Neural progenitor cell (in vitro differentiated cells): Measurements from ENCODE around the gene NEDD4.

Source experiments
- EZH2phosphoT487 ChIP-seq: fragments of 200-600 bp; sonication (generic); IDR thresholded peaks from 2 replicates; pipeline ENCODE4 v1.6.1; 2017; ENCODE audit warnings: antibody characterized with exemption
- TF ChIP-seq, protein P1 (sequence below): fragments of 200-600 bp; sonication (generic); IDR thresholded peaks from 2 replicates; pipeline ENCODE4 v1.5.1; 2017; ENCODE audit warnings: antibody characterized with exemption, mild to moderate bottlenecking

DNA sequence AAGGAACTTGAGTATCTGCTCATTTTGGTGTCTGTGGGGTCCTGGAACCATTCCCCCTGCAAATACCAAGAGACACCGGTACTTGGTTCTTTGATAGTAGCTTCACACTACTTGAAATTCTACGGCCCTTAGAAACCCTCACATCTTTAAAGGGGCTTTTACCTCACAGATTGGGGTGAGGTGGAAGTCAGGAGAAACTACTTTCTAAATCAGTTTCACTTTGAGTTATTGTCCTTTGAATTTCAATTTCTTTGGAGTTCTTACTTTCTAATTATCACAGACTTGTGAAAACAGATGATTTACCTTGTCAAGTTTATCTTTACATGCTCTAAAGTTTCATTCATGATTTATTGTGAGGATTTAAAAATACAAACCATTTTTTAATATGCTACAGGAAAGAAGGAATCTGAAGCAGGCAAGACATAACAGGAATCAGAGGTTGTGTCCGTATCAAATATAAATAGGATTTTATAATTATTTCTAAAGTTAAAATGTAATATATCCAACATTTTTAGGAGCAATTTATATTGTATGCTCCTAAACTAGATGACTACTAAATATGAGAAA lies 98.9 kb downstream of the NEDD4 start:
- TF ChIP-seq, protein P1, sequence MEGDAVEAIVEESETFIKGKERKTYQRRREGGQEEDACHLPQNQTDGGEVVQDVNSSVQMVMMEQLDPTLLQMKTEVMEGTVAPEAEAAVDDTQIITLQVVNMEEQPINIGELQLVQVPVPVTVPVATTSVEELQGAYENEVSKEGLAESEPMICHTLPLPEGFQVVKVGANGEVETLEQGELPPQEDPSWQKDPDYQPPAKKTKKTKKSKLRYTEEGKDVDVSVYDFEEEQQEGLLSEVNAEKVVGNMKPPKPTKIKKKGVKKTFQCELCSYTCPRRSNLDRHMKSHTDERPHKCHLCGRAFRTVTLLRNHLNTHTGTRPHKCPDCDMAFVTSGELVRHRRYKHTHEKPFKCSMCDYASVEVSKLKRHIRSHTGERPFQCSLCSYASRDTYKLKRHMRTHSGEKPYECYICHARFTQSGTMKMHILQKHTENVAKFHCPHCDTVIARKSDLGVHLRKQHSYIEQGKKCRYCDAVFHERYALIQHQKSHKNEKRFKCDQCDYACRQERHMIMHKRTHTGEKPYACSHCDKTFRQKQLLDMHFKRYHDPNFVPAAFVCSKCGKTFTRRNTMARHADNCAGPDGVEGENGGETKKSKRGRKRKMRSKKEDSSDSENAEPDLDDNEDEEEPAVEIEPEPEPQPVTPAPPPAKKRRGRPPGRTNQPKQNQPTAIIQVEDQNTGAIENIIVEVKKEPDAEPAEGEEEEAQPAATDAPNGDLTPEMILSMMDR: no peak
- TF ChIP-seq EZH2phosphoT487: no peak
